Stimulated activated CD4-positive, alpha-beta T cell treated with anti-CD3 and anti-CD28 coated beads, Interleukin-1b, Interleukin-23, amount 100 ng/mL, for 24 hours (primary cell): ENCODE measurements around the gene PHEX.

Experiments
- DNase-seq, 4 experiments: peaks; one replicate each; pipeline ENCODE4 v3.0.0-alpha.2; 2020; ENCODE audit warnings: low read depth in 4 of 4, low spot score in 1 of 4

Gene PHEX

GRCh38 chrX:22147214-22147613 lies 115.1 kb downstream of the PHEX start:
- DNase-seq = no peak

GRCh38 chrX:22147942-22148341 lies 115.8 kb downstream of the PHEX start:
- no peak for DNase-seq

- DNase-seq = no peak
Observed at GRCh38 chrX:22148565-22148964, 116.4 kb downstream of the PHEX start.

GRCh38 chrX:22150371-22150770 lies 118.2 kb downstream of the PHEX start:
- DNase-seq = no peak

GRCh38 chrX:22155126-22155525 lies 123.0 kb downstream of the PHEX start:
- no peak for DNase-seq

GRCh38 chrX:22159071-22159470 lies 126.9 kb downstream of the PHEX start:
- DNase-seq = no peak

- DNase-seq = no peak
Observed at GRCh38 chrX:22163326-22163725, 131.2 kb downstream of the PHEX start.

- DNase-seq = no peak
Observed at GRCh38 chrX:22164770-22165388, 132.8 kb downstream of the PHEX start.

GRCh38 chrX:22165732-22166457 lies 133.8 kb downstream of the PHEX start:
- no peak for DNase-seq

- no peak for DNase-seq
Observed at GRCh38 chrX:22171287-22172060, 139.3 kb downstream of the PHEX start.

- no peak for DNase-seq
Observed at GRCh38 chrX:22173966-22174365, 141.8 kb downstream of the PHEX start.

GRCh38 chrX:22177950-22178515 lies 145.9 kb downstream of the PHEX start:
- DNase-seq = no peak

- no peak for DNase-seq
Observed at GRCh38 chrX:22184096-22184495, 152.0 kb downstream of the PHEX start.

GRCh38 chrX:22186165-22186564 lies 154.0 kb downstream of the PHEX start:
- no peak for DNase-seq

- DNase-seq = peak in 3 of 4 experiments; percentile 16 to 32 (median 29)
Observed at GRCh38 chrX:22192419-22193060, 160.4 kb downstream of the PHEX start.

- DNase-seq = no peak
Observed at GRCh38 chrX:22193851-22194659, 161.9 kb downstream of the PHEX start.

- no peak for DNase-seq
Observed at GRCh38 chrX:22194660-22194945, 162.5 kb downstream of the PHEX start.

GRCh38 chrX:22196149-22196548 lies 164.0 kb downstream of the PHEX start:
- no peak for DNase-seq

GRCh38 chrX:22202251-22202650 lies 170.1 kb downstream of the PHEX start:
- DNase-seq = no peak

- DNase-seq = no peak
Observed at GRCh38 chrX:22203186-22203585, 171.1 kb downstream of the PHEX start.

- no peak for DNase-seq
Observed at GRCh38 chrX:22206781-22207180, 174.7 kb downstream of the PHEX start.
